Neuronal stem cell (in vitro differentiated cells): ENCODE data around the gene RUVBL2.
A peak's percentile ranks its signal among the peaks of the same experiment; 100 is the strongest.

Experiments used
- DNase-seq: peaks from one replicate; pipeline ENCODE4 v3.0.0-alpha.2; 2013; ENCODE audit warnings: low spot score
- H2AFZ ChIP-seq: one replicate; pipeline ENCODE4 v1.6.1; 2013; ENCODE audit warnings: mild to moderate bottlenecking, low read length, inconsistent platforms
- H2AK5ac ChIP-seq: 2 replicates; pipeline ENCODE4 v1.6.1; 2013; ENCODE audit warnings: low read depth, mild to moderate bottlenecking, inconsistent platforms, low read length, moderate library complexity, mixed read lengths
- H2BK120ac ChIP-seq: 2 replicates; pipeline ENCODE4 v1.6.1; 2013; ENCODE audit warnings: low read depth, mild to moderate bottlenecking, inconsistent platforms, low read length, moderate library complexity, mixed read lengths
- H2BK12ac ChIP-seq: one replicate; pipeline ENCODE4 v1.6.1; 2013; ENCODE audit warnings: low read length, inconsistent platforms
- H2BK15ac ChIP-seq: 2 replicates; pipeline ENCODE4 v1.6.1; 2013; ENCODE audit warnings: mild to moderate bottlenecking, low read length, inconsistent platforms, mixed read lengths
- H2BK5ac ChIP-seq: one replicate; pipeline ENCODE4 v1.6.1; 2013; ENCODE audit warnings: inconsistent platforms, mild to moderate bottlenecking, low read length, moderate library complexity
- H3K14ac ChIP-seq: one replicate; pipeline ENCODE4 v1.6.1; 2013; ENCODE audit warnings: low read length, inconsistent platforms
- H3K18ac ChIP-seq: 2 replicates; pipeline ENCODE4 v1.6.1; 2013; ENCODE audit warnings: low read length, inconsistent platforms
- H3K23ac ChIP-seq: 2 replicates; pipeline ENCODE4 v1.6.1; 2013; ENCODE audit warnings: low read depth, mild to moderate bottlenecking, mixed read lengths, low read length, inconsistent platforms; ENCODE audit not compliant: poor library complexity
- H3K27ac ChIP-seq: replicated peaks from 3 replicates; pipeline ENCODE4 v1.5.1; 2013; ENCODE audit warnings: low read length, inconsistent platforms
- H3K27me3 ChIP-seq, 3 experiments: 2 replicates each; pipeline ENCODE4 v1.6.1; 2013; ENCODE audit warnings: low read length in 3 of 3, mild to moderate bottlenecking in 2 of 3, inconsistent platforms in 1 of 3, low read depth in 1 of 3, mixed read lengths in 1 of 3, moderate library complexity in 1 of 3; ENCODE audit not compliant: control insufficient read depth in 3 of 3, insufficient read depth in 3 of 3
- H3K36me3 ChIP-seq, 2 donors: replicated peaks in 1 of 2; 2 replicates each; pipeline ENCODE4 v1.6.1; 2013; ENCODE audit warnings: low read length in 2 of 2; ENCODE audit not compliant: control insufficient read depth in 2 of 2, insufficient read depth in 2 of 2
- H3K4ac ChIP-seq: 2 replicates; pipeline ENCODE4 v1.6.1; 2013; ENCODE audit warnings: inconsistent platforms, mild to moderate bottlenecking, low read length, moderate library complexity
- H3K4me1 ChIP-seq, 2 donors: 1 replicate in 1 of 2; 2 replicates in 1 of 2; pipeline ENCODE4 v1.6.1; 2013; ENCODE audit warnings: low read length in 2 of 2, low read depth in 1 of 2; ENCODE audit not compliant: control insufficient read depth in 2 of 2, insufficient read depth in 1 of 2
- H3K4me2 ChIP-seq: one replicate; pipeline ENCODE4 v1.6.1; 2013; ENCODE audit warnings: mild to moderate bottlenecking, low read length, inconsistent platforms; ENCODE audit not compliant: insufficient read depth, poor library complexity, severe bottlenecking
- H3K4me3 ChIP-seq, 2 donors: 2 replicates each; pipeline ENCODE4 v1.5.1; 2013; ENCODE audit warnings: low read length in 2 of 2, mild to moderate bottlenecking in 2 of 2, inconsistent platforms in 1 of 2, moderate library complexity in 1 of 2
- H3K79me1 ChIP-seq: one replicate; pipeline ENCODE4 v1.6.1; 2013; ENCODE audit warnings: low read depth, mild to moderate bottlenecking, inconsistent platforms, low read length, moderate library complexity
- H3K9ac ChIP-seq: one replicate; pipeline ENCODE4 v1.6.1; 2013; ENCODE audit warnings: mild to moderate bottlenecking, low read depth, low read length, inconsistent platforms; ENCODE audit not compliant: poor library complexity
- H3K9me3 ChIP-seq, 2 donors: replicated peaks in 1 of 2; 2 replicates each; pipeline versions ENCODE3 to v1.6.1; 2013; ENCODE audit warnings: low read length in 2 of 2, mild to moderate bottlenecking in 2 of 2, inconsistent platforms in 1 of 2, low read depth in 1 of 2, mixed read lengths in 1 of 2, moderate library complexity in 1 of 2; ENCODE audit not compliant: control insufficient read depth in 2 of 2, insufficient read depth in 1 of 2
- H4K8ac ChIP-seq: one replicate; pipeline ENCODE4 v1.6.1; 2013; ENCODE audit warnings: low read depth, mild to moderate bottlenecking, inconsistent platforms, low read length, moderate library complexity
- H4K91ac ChIP-seq: one replicate; pipeline ENCODE4 v1.6.1; 2013; ENCODE audit warnings: low read length, low read depth, mild to moderate bottlenecking, inconsistent platforms; ENCODE audit not compliant: poor library complexity
- WGBS, 2 donors: extraction: QIAGEN DNeasy Blood & Tissue Kit; methylation state at CpG; one replicate each; pipeline ENCODE4 v1.1.7; 2013; ENCODE audit warnings: missing lambda C conversion rate in 2 of 2, mixed read lengths in 1 of 2; ENCODE audit not compliant: insufficient read length in 2 of 2, insufficient replicate concordance in 1 of 2; ENCODE audit errors: extremely low coverage in 2 of 2; 5-methylcytosine and 5-hydroxymethylcytosine counted together

The RUVBL2 gene

DNA sequence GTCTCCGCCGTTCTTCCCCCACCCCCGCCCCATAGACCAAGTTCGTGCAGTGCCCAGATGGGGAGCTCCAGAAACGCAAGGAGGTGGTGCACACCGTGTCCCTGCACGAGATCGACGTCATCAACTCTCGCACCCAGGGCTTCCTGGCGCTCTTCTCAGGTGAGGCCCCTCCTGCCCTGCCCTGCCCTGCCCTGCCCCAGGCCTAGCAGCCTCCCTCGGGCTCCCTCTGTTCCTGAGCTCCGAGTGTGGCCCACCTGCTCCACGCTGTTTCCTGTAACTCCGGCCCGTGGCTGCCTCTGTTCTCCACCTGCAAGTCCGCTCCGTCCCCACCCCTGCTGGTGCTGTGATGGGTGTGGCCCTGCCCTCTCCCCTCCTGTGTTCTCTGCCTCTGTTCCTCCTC lies 16.8 kb downstream of the RUVBL2 start:
- no peak overlapping the region for H2AK5ac ChIP-seq
- no peak overlapping the region for H3K4ac ChIP-seq
- no peak overlapping the region for H3K18ac ChIP-seq
- no peak overlapping the region for H3K4me2 ChIP-seq
- H4K8ac ChIP-seq = no peak overlapping the region
- H3K27ac ChIP-seq = no peak overlapping the region
- no CpG with 5 or more reads among the region's 18 CpGs for WGBS, 2 donors
- no peak overlapping the region for H2AFZ ChIP-seq
- no peak overlapping the region for H3K14ac ChIP-seq
- H3K4me3 ChIP-seq = no peak overlapping the region
- no peak overlapping the region for H2BK12ac ChIP-seq
- no peak overlapping the region for H2BK15ac ChIP-seq
- H3K27me3 ChIP-seq = peaks cover 0 to 2% (median 0%) of the 10 kb centered on the region in 3 experiments
- peaks cover 5% of the 10 kb centered on the region for H3K79me1 ChIP-seq
- H3K23ac ChIP-seq = no peak overlapping the region
- H3K4me1 ChIP-seq = no peaks in the 10 kb centered on the region
- no peak overlapping the region for H3K9ac ChIP-seq
- no peak overlapping the region for H4K91ac ChIP-seq
- peaks cover 49 to 84% of the 10 kb centered on the region in 2 donors for H3K36me3 ChIP-seq
- H2BK120ac ChIP-seq = no peak overlapping the region
- no peaks in the 10 kb centered on the region for H3K9me3 ChIP-seq
- DNase-seq = no peak
- H2BK5ac ChIP-seq = no peak overlapping the region

DNA sequence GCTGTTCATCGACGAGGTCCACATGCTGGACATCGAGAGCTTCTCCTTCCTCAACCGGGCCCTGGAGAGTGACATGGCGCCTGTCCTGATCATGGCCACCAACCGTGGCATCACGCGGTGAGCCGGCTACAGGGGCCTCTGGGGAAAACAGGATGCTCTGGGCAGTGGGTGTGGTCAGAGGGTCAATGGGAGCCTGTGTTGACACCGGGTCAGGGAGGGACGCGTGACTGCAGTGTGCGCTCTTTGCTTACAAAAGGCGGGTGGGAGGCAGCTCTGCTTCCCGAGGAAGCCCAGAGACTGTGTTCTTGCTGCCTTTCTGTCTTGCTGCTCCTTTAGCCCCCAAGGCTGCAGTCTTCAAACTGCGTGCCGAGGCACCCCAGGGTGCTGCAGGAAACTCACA lies 17.5 kb downstream of the RUVBL2 start:
- Histone ChIP-seq H2AK5ac (no peak overlapping the region), H3K4me1 (no peaks in the 10 kb centered on the region), H2BK15ac (no peak overlapping the region), H3K36me3 (peaks cover 49 to 85% of the 10 kb centered on the region in 2 donors), H3K4ac (no peak overlapping the region), H3K9me3 (no peaks in the 10 kb centered on the region), H2AFZ (no peak overlapping the region), H2BK120ac (no peak overlapping the region), H3K4me2 (no peak overlapping the region), H3K9ac (no peak overlapping the region), H3K27me3 (no peaks in the 10 kb centered on the region), H4K91ac (no peak overlapping the region), H2BK12ac (no peak overlapping the region), H3K18ac (no peak overlapping the region), H3K79me1 (peaks cover 5% of the 10 kb centered on the region), H3K27ac (no peak overlapping the region), H3K23ac (no peak overlapping the region), H3K4me3 (no peak overlapping the region), H4K8ac (no peak overlapping the region), H2BK5ac (no peak overlapping the region), H3K14ac (no peak overlapping the region)
- DNase-seq = no peak
- no CpG with 5 or more reads among the region's 17 CpGs for WGBS, 2 donors

DNA sequence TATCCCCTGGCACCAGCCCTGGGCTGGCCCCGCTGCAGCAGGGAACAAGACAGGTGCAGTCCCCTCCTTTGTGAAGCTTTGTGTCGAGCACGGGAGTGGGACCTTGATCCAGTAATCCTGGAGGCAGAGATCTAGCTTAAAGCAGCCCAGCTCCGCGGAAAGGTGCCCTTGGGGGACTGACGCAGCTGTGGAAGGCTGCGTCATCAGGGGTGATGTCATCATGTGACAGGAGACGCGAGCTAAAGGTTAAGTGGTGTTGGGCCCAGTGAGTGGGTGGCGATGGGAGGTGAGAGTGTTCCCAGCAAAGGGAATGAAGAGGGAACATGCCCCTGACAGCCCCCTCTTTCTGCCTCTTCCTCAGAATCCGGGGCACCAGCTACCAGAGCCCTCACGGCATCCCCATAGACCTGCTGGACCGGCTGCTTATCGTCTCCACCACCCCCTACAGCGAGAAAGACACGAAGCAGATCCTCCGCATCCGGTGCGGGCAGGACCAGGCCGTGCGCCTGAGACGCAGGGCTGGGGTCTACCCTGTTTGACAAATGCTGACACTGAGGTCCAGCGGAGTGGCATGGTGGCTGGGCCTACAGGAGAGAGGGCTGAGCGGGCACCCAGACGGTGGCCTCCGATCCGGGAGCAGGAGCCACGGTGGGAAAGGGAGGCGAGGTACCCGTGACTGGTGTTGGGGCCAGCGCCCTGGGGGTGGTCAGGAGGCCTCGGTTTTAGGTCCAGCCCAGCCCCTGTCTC lies 20.6 kb downstream of the RUVBL2 start:
- Histone ChIP-seq H3K36me3 (peaks cover 35 to 73% of the 10 kb centered on the region in 2 donors), H2AFZ (no peak overlapping the region), H2BK12ac (no peak overlapping the region), H2BK15ac (no peak overlapping the region), H3K9ac (peak overlapping the region; percentile 21), H3K14ac (no peak overlapping the region), H2BK120ac (no peak overlapping the region), H3K18ac (no peak overlapping the region), H4K91ac (no peak overlapping the region), H2AK5ac (no peak overlapping the region), H3K9me3 (no peaks in the 10 kb centered on the region), H4K8ac (no peak overlapping the region), H3K27me3 (peaks cover 0 to 17% (median 0%) of the 10 kb centered on the region in 3 experiments), H3K4me1 (peaks cover 0 to 2% of the 10 kb centered on the region in 2 donors), H2BK5ac (no peak overlapping the region), H3K4ac (no peak overlapping the region), H3K27ac (no peak overlapping the region), H3K4me3 (no peak overlapping the region), H3K4me2 (no peak overlapping the region), H3K23ac (peak overlapping the region; percentile 55), H3K79me1 (peaks cover 2% of the 10 kb centered on the region)
- DNase-seq = no peak
- WGBS, 2 donors = no CpG with 5 or more reads among the region's 32 CpGs

DNA sequence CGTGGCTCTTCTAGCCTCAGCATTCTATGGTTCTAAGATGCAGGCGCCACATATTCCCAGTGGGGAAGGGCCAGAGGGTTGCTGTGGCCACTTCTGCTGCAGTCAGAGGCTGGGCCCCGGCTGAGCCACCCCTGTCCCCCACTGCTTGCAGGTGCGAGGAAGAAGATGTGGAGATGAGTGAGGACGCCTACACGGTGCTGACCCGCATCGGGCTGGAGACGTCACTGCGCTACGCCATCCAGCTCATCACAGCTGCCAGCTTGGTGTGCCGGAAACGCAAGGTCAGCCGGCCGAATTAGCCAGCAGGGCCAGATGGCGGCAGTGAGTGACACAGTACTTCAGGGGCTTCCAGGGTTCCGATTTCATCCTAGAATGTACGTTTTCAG lies 21.2 kb downstream of the RUVBL2 start:
- H3K36me3 ChIP-seq = peaks cover 30 to 67% of the 10 kb centered on the region in 2 donors

More for the DNA sequence above, 21.2 kb downstream of the RUVBL2 start:
- DNase-seq = no peak
- Histone ChIP-seq H2BK15ac (no peak overlapping the region), H3K4me2 (no peak overlapping the region), H2BK120ac (no peak overlapping the region), H3K14ac (no peak overlapping the region), H3K23ac (peak overlapping the region; percentile 43), H3K9me3 (no peaks in the 10 kb centered on the region), H3K79me1 (peaks cover 2% of the 10 kb centered on the region), H2AK5ac (no peak overlapping the region), H2BK12ac (no peak overlapping the region), H3K4me3 (no peak overlapping the region), H3K9ac (peak overlapping the region; percentile 21), H4K91ac (no peak overlapping the region), H3K27ac (no peak overlapping the region), H2BK5ac (no peak overlapping the region), H3K4ac (no peak overlapping the region), H4K8ac (no peak overlapping the region), H3K4me1 (peaks cover 0 to 2% of the 10 kb centered on the region in 2 donors), H2AFZ (no peak overlapping the region), H3K18ac (no peak overlapping the region), H3K27me3 (peaks cover 0 to 19% (median 0%) of the 10 kb centered on the region in 3 experiments)
- no CpG with 5 or more reads among the region's 18 CpGs for WGBS, 2 donors
